Stomach (tissue), 4 donors: Measurements from ENCODE around the gene NSUN6.

Source experiments
- CTCF ChIP-seq, 7 experiments: fragments of 450-650 bp in 4 of 7; fragments of 200-600 bp in 3 of 7; sonication (generic) in 3 of 7; IDR thresholded peaks; one replicate each; pipeline ENCODE4 v1.5.1; 2016 to 2019; ENCODE audit warnings: antibody characterized with exemption in 7 of 7, control low read depth in 2 of 7, mild to moderate bottlenecking in 1 of 7
- POLR2A ChIP-seq, 4 donors: fragments of 450-650 bp; IDR thresholded peaks; one replicate each; pipeline ENCODE4 v1.6.1; 2016; ENCODE audit warnings: antibody characterized with exemption in 4 of 4, control low read depth in 2 of 4, mild to moderate bottlenecking in 1 of 4, moderate library complexity in 1 of 4

GRCh38 chr10:18505456-18506118, 145.8 kb downstream of the NSUN6 start:
- TF ChIP-seq POLR2A (IDR thresholded peaks at IDR 0.05) (no peak), CTCF (IDR thresholded peaks at IDR 0.05) (no peak)
